ENCODE results near the gene HHIPL1.

Gene HHIPL1

GRCh38 chr14:99647411-99647810 is 2.5 kb downstream of the HHIPL1 start:
- no peaks in the 10 kb centered on the region for H3K9me2 ChIP-seq (replicated peaks; ENCODE audit: low read depth, low read length)
- no peak overlapping the region for H2AFZ ChIP-seq (ENCODE audit: low read length)
- H3K27me3 ChIP-seq (ENCODE audit: insufficient read depth, low read length, poor library complexity, severe bottlenecking) = no peaks in the 10 kb centered on the region
- H3K9ac ChIP-seq (ENCODE audit: low read depth, low read length, poor library complexity, severe bottlenecking) = no peak overlapping the region
- H3K36me3 ChIP-seq (ENCODE audit: insufficient read depth, low read length) = no peaks in the 10 kb centered on the region
- no peaks in the 10 kb centered on the region for H3K4me1 ChIP-seq (ENCODE audit: insufficient read depth, low read length, poor library complexity, severe bottlenecking)
- no peaks in the 10 kb centered on the region for H3K9me3 ChIP-seq (ENCODE audit: insufficient read depth, low read depth, low read length)
- no peak overlapping the region for H3K4me3 ChIP-seq (ENCODE audit: low read length, poor library complexity, severe bottlenecking)
- no peak overlapping the region for H3K4me2 ChIP-seq (ENCODE audit: low read depth, low read length, poor library complexity, severe bottlenecking)
- TF ChIP-seq CTCF (conservative IDR thresholded peaks at IDR 0.05; ENCODE audit: low read length) (no peak), EZH2phosphoT487 (IDR thresholded peaks at IDR 0.05; ENCODE audit: borderline replicate concordance) (no peak)
- no peaks in the 10 kb centered on the region for H3F3A ChIP-seq (ENCODE audit: low read depth)
- no peaks in the 10 kb centered on the region for H3K79me2 ChIP-seq (ENCODE audit: insufficient read depth, low read length)
- H4K20me1 ChIP-seq (ENCODE audit: insufficient read depth, low read length, poor library complexity, severe bottlenecking) = no peaks in the 10 kb centered on the region

GRCh38 chr14:99648027-99648784 is 3.3 kb downstream of the HHIPL1 start:
- TF ChIP-seq EZH2phosphoT487 (IDR thresholded peaks at IDR 0.05; ENCODE audit: borderline replicate concordance) (no peak), CTCF (conservative IDR thresholded peaks at IDR 0.05; ENCODE audit: low read length) (no peak)
- no peak overlapping the region for H3K4me3 ChIP-seq (ENCODE audit: low read length, poor library complexity, severe bottlenecking)
- no peak overlapping the region for H3K4me2 ChIP-seq (ENCODE audit: low read depth, low read length, poor library complexity, severe bottlenecking)
- H2AFZ ChIP-seq (ENCODE audit: low read length) = no peak overlapping the region
- H3F3A ChIP-seq (ENCODE audit: low read depth) = no peaks in the 10 kb centered on the region
- H3K4me1 ChIP-seq (ENCODE audit: insufficient read depth, low read length, poor library complexity, severe bottlenecking) = no peaks in the 10 kb centered on the region
- no peaks in the 10 kb centered on the region for H3K79me2 ChIP-seq (ENCODE audit: insufficient read depth, low read length)
- no peak overlapping the region for H3K9ac ChIP-seq (ENCODE audit: low read depth, low read length, poor library complexity, severe bottlenecking)
- no peaks in the 10 kb centered on the region for H3K9me2 ChIP-seq (replicated peaks; ENCODE audit: low read depth, low read length)
- no peaks in the 10 kb centered on the region for H3K27me3 ChIP-seq (ENCODE audit: insufficient read depth, low read length, poor library complexity, severe bottlenecking)
- no peaks in the 10 kb centered on the region for H4K20me1 ChIP-seq (ENCODE audit: insufficient read depth, low read length, poor library complexity, severe bottlenecking)
- H3K36me3 ChIP-seq (ENCODE audit: insufficient read depth, low read length) = no peaks in the 10 kb centered on the region
- no peaks in the 10 kb centered on the region for H3K9me3 ChIP-seq (ENCODE audit: insufficient read depth, low read depth, low read length)

GRCh38 chr14:99649219-99649618 is 4.3 kb downstream of the HHIPL1 start:
- H4K20me1 ChIP-seq (ENCODE audit: insufficient read depth, low read length, poor library complexity, severe bottlenecking) = no peaks in the 10 kb centered on the region
- no peak overlapping the region for H3K9ac ChIP-seq (ENCODE audit: low read depth, low read length, poor library complexity, severe bottlenecking)
- no peaks in the 10 kb centered on the region for H3K36me3 ChIP-seq (ENCODE audit: insufficient read depth, low read length)
- H3K27me3 ChIP-seq (ENCODE audit: insufficient read depth, low read length, poor library complexity, severe bottlenecking) = no peaks in the 10 kb centered on the region
- H3K79me2 ChIP-seq (ENCODE audit: insufficient read depth, low read length) = no peaks in the 10 kb centered on the region
- H2AFZ ChIP-seq (ENCODE audit: low read length) = no peak overlapping the region
- H3K4me1 ChIP-seq (ENCODE audit: insufficient read depth, low read length, poor library complexity, severe bottlenecking) = no peaks in the 10 kb centered on the region
- H3F3A ChIP-seq (ENCODE audit: low read depth) = no peaks in the 10 kb centered on the region
- no peaks in the 10 kb centered on the region for H3K9me2 ChIP-seq (replicated peaks; ENCODE audit: low read depth, low read length)
- H3K4me3 ChIP-seq (ENCODE audit: low read length, poor library complexity, severe bottlenecking) = no peak overlapping the region
- TF ChIP-seq EZH2phosphoT487 (IDR thresholded peaks at IDR 0.05; ENCODE audit: borderline replicate concordance) (no peak), CTCF (conservative IDR thresholded peaks at IDR 0.05; ENCODE audit: low read length) (no peak)
- no peaks in the 10 kb centered on the region for H3K9me3 ChIP-seq (ENCODE audit: insufficient read depth, low read depth, low read length)
- H3K4me2 ChIP-seq (ENCODE audit: low read depth, low read length, poor library complexity, severe bottlenecking) = no peak overlapping the region

Data from Loucy (cell line).